ENCODE results near the gene POC1B.

Gene POC1B

DNA sequence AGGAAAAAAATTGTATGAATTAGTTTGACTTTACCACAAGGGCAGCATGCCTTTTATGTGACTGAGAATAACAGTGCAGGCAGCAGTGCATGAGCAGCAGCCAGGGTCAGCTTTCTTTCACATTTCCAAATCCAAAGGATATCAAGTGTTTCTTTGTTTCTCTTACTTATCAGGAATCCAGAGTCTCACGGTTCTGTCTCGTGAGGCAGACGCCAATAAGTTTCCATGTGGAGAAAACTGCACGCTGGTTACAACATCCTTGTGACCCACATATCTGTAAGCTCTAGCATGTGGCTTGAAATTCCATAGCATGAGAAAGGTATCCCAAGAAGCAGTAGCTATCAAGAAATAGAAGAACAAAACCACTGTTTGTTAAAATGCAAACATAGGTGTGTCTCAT lies 28.8 kb downstream of the POC1B start:
- no peak for DNase-seq (ENCODE audit: low spot score)

- peak; percentile 85 for DNase-seq (ENCODE audit: low spot score)
Observed at GRCh38 chr12:89494411-89495231, 31.2 kb downstream of the POC1B start.

GRCh38 chr12:89493670-89494302 lies 32.1 kb downstream of the POC1B start:
- no peak for DNase-seq (ENCODE audit: low spot score)

GRCh38 chr12:89492883-89493282 lies 33.0 kb downstream of the POC1B start:
- DNase-seq (ENCODE audit: low spot score), result no peak

GRCh38 chr12:89490922-89491321 lies 34.9 kb downstream of the POC1B start:
- DNase-seq (ENCODE audit: low spot score), result no peak

DNA sequence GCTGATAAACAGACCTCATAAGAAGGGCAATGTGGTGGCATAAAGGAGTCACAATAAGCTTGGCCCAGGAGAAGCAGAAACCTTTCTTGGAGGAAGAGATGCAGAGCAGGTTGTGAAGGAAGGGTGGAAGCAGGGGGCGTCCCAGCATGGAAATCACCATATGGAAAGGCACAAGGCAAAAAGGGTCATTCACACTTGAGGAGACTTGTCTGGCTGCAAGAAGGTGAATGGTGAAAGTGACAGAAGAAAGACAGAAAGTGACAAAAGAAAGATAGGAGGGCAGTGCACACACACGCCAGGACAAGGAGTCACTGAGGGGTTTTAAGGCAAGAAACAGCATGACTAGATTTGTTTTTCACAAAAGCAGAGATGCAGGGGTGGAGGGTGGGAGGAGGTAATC lies 39.6 kb downstream of the POC1B start:
- DNase-seq (ENCODE audit: low spot score), result no peak

- DNase-seq (ENCODE audit: low spot score), result no peak
Observed at GRCh38 chr12:89484470-89484869, 41.4 kb downstream of the POC1B start.

- no peak for DNase-seq (ENCODE audit: low spot score)
Observed at GRCh38 chr12:89481213-89481914, 44.5 kb downstream of the POC1B start.

- DNase-seq (ENCODE audit: low spot score), result no peak
Observed at GRCh38 chr12:89479982-89480381, 45.9 kb downstream of the POC1B start.

DNA sequence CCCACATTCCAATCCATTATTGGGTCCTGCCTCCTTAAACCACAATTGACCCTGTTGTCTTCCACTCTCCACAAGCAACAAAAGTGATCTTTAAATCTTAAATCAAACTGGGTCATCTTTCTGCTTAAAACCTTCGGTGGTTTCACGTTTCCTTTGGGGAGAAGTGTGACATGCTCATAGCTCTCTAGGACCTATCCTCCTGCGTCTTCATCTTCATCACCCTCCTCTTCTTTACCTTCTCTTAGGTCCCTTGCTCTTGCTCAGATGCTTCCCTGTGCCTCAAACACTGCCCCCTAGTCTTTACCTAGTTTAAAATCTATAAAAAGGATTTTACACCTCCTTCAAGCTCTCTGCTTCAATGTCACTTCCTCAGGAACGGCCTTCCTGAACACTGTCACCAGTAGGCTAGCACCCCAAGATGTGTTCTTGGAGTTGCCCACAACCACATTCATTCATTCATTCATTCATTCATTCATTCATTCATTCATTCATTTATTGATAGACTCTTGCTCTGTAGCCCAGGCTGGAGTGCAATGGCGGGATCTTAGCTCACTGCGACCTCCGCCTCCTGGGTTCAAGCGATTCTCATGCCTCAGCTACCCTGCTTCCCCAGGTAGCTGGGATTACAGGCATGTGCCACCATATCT lies 48.1 kb downstream of the POC1B start:
- peak; percentile 19 for DNase-seq (ENCODE audit: low spot score)

DNA sequence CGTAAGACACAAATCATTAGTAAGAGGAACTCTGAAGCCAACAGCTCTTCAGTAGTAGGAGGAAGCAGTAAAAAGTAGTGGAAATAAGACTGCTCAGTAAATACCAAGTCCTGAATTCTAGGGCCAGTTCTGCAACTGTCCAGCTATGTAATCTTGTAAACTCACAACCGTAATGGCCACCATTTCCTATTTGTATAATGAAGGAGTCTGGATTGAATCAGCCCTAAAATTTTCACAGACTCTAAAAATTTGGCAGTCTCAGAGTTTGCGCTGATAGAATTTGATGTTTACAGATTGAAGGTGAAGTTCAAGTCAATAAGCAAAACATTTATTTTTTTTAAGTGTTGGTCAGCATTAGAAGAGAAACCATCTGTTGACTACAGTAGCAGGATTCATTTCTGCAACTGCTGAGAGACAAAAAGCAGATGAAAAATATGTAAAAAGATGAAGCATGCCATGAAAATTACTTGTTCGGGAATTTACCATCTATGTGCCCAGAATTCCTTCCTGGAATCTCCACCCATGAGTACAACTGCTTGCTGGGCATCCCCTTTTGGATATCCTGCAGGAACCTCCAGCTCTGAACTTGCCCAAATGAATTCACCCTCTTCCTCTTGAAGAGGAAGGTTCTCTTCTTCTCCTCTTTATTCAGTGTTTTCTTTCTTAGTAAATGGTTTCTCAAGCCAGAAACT lies 48.8 kb downstream of the POC1B start:
- no peak for DNase-seq (ENCODE audit: low spot score)

GRCh38 chr12:89476232-89476631 lies 49.6 kb downstream of the POC1B start:
- DNase-seq (ENCODE audit: low spot score), result no peak

- DNase-seq (ENCODE audit: low spot score), result no peak
Observed at GRCh38 chr12:89475203-89475990, 50.5 kb downstream of the POC1B start.

DNA sequence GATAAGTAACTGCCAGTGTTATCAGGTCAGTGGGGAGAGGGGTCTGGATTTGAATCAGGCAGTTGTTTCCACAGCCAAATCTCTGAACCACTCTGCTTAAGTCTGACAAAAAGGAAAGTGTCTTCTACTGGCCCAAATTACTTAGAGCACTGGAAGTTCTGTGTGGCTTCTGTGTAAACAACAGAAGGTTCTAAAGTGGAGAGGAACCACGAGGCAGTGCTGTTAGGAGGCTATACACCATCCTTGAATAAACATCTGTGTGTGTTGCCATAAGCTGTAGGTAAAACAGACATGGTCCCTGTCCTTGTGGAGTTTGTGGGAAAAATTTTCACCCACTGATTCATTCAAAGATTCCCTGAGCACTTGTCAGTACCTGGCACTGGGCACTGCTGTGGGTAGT lies 51.2 kb downstream of the POC1B start:
- peak; percentile 15 for DNase-seq (ENCODE audit: low spot score)

DNA sequence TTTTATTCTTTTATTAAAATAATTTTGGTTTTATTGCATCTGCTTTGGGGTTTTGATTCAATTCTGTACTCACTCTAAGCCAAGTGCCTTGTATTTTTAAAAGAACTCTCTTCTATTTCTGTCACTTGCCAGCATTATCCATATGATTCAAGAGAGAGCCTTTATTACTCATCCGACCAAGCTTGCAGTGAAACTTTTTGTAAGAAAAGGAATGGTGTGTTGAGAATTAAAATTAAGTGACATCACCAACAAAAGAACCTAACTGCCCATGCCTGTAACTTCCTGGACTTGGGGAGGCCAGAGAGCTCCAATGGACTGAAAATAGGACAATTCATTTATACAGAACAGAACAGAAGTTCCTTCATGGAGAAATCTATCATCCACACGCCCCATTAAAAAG lies 53.3 kb downstream of the POC1B start:
- DNase-seq (ENCODE audit: low spot score), result peak; percentile 79

DNA sequence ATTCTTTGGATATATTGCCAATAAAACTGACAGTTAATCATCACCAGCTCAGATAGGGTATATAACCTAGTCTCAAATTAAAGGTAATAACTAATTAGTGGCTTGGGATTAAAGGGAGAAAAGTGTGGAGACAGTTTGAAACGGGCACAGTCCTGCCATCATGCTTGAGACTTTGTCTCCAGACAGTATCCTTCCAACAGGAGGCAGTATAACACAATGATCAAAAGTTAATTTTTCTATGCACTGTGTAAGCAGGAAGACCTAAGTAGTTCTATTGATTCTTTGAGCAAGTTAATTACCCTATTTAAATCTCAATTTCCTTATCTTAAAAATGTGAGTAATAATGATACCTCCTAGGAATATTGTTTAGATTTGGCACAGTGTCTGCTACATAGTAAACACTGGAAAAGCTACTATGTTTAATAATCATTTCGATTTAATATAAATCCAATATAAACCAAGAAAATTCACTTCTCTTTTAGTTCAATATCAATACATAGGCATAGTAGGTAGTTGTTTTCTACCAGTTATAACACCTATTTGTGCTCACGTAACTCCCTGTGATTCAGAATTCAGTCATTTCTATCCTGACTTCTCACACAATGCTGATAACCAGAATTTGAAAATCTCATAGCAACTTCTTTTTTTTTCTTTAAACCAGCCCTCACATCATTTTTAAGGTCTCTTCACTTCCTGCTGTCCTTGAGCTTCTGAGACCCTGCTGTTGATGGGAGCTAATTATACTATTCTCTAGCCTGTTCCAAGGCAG lies 54.9 kb downstream of the POC1B start:
- DNase-seq (ENCODE audit: low spot score), result peak; percentile 65

DNA sequence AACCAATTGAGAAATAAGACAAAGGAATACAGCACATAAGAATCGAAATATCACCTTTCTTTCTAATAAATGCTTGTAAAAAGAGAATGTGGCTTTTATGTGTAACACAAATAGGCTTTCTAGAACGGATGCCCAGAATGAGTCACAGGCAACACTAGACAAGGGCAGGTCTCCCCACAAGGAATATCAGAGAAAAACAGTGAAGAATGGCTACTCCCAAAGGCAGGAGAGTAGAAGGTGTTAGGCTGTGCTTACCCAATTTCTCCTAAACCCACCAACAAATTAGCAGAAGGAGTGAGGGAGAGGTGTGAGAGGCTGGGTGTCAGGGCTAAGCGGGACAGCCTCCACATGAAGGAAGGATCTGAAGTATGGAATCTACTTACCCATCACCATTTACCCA lies 56.5 kb downstream of the POC1B start:
- peak; percentile 64 for DNase-seq (ENCODE audit: low spot score)

- peak; percentile 64 for DNase-seq (ENCODE audit: low spot score)
Observed at GRCh38 chr12:89468648-89469326, 57.1 kb downstream of the POC1B start.

- DNase-seq (ENCODE audit: low spot score), result peak; percentile 60
Observed at GRCh38 chr12:89468017-89468416, 57.8 kb downstream of the POC1B start.
